GM12892 (cell line): ENCODE measurements around the gene EXOSC7.

Experiments
- POLR2A ChIP-seq: IDR thresholded peaks from 2 replicates; pipeline ENCODE4 v1.6.1; 2011; ENCODE audit warnings: low read depth, low read length, control low read depth
- POLR2AphosphoS5 ChIP-seq: IDR thresholded peaks from 2 replicates; pipeline ENCODE4 v1.6.1; 2011; ENCODE audit warnings: low read depth, low read length, control low read depth
- TAF1 ChIP-seq: IDR thresholded peaks from 2 replicates; pipeline ENCODE4 v1.6.1; 2011; ENCODE audit warnings: low read depth, mild to moderate bottlenecking, control low read depth, low read length, borderline replicate concordance

DNA sequence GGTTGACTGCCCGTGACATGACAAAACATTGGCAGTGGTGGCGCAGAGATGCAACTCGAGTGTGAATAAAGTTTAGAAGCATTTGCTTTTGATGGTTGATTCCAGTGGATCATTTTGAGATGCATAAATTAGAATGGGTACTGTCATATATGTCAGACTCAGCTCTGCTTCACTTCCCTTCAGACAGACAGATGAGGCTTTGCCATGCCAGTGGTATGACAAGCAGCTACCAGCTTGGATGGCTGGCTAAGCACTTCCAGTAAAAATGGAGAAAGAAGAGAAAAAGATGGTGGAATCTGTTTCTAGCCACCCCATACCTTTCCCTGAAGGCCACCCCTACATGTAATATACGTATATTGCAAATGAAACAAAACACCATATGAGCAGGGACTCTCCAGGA is 36.5 kb downstream of the EXOSC7 start:
- TF ChIP-seq POLR2AphosphoS5 (no peak), POLR2A (no peak), TAF1 (no peak)
